Measurements from ENCODE around the gene NMT1. TPM values are rescaled to one million over a fixed set of nuclear protein-coding genes. Genes with fewer than 3 reads are reported as not detected.

The NMT1 gene
- total RNA-seq, 1 experiment from 2014 or later: 173 TPM

GRCh38 chr17:45021607-45022287, 39.4 kb upstream of the NMT1 start:
- Histone ChIP-seq H3K4me1 (peaks cover 18% of the 10 kb centered on the region), H3K4me3 (ENCODE audit: low read depth, low read length) (peak overlapping the region; percentile 57), H3K9me3 (no peaks in the 10 kb centered on the region), H3K27me3 (replicated peaks; ENCODE audit: control insufficient read depth, insufficient read depth, low read length) (no peaks in the 10 kb centered on the region), H3K36me3 (ENCODE audit: control insufficient read depth, insufficient read depth, low read length) (no peaks in the 10 kb centered on the region)
- intact Hi-C loops (cut with micrococcal nuclease; ENCODE audit: unreplicated experiment): loop anchor here (1.0 kb wide), 1 partner anchor 101 kb away; no protein-coding TSS in a partner anchor
- DNase-seq: peak; percentile 72 to 89
- TF ChIP-seq CTCF (IDR thresholded peaks at IDR 0.05; ENCODE audit: insufficient read depth in 1 of 2, low read depth in 1 of 2, low read length in 1 of 2, severe bottlenecking in 1 of 2, unreplicated experiment in 1 of 2): peak; percentile 62 to 92
- H3K4me3 Mint-ChIP-seq (ENCODE audit: unreplicated experiment): peak overlapping the region; percentile 70
- CTCF ChIA-PET: interaction anchor here (0.5 to 6.1 kb wide), 17 partner anchors 10 to 804 kb away, joined by 3 to 78 read pairs (median 3); partner anchors contain the start of genes ACBD4 and C1QL1
- H3K27ac Mint-ChIP-seq (ENCODE audit: unreplicated experiment): no peak overlapping the region
- POLR2A ChIA-PET: interaction anchor here (0.6 kb wide), 1 partner anchor 815 kb away, joined by 3 read pairs; no protein-coding TSS in a partner anchor
- H3K27me3 Mint-ChIP-seq (ENCODE audit: insufficient read depth, unreplicated experiment): peaks cover 6% of the 10 kb centered on the region
- H3K36me3 Mint-ChIP-seq (ENCODE audit: insufficient read depth, unreplicated experiment): peaks cover 14% of the 10 kb centered on the region
- peaks cover 17% of the 10 kb centered on the region for H3K4me1 Mint-ChIP-seq (ENCODE audit: low read depth, unreplicated experiment)
- no peaks in the 10 kb centered on the region for H3K9me3 Mint-ChIP-seq (ENCODE audit: unreplicated experiment)
- BruUV-seq (replicated peaks): no TSS peak

GRCh38 chr17:45022288-45022648, 38.8 kb upstream of the NMT1 start:
- H3K4me1 Mint-ChIP-seq (ENCODE audit: low read depth, unreplicated experiment): peaks cover 17% of the 10 kb centered on the region
- no peak for DNase-seq
- no peaks in the 10 kb centered on the region for H3K9me3 Mint-ChIP-seq (ENCODE audit: unreplicated experiment)
- Histone ChIP-seq H3K4me3 (ENCODE audit: low read depth, low read length) (0 out of 2 replicates have a peak overlapping the region, but pooled peaks have one; percentile 11), H3K36me3 (ENCODE audit: control insufficient read depth, insufficient read depth, low read length) (no peaks in the 10 kb centered on the region), H3K4me1 (peaks cover 18% of the 10 kb centered on the region), H3K9me3 (no peaks in the 10 kb centered on the region), H3K27me3 (replicated peaks; ENCODE audit: control insufficient read depth, insufficient read depth, low read length) (no peaks in the 10 kb centered on the region)
- ChIA-PET CTCF (interaction anchor here (0.5 to 6.1 kb wide), 13 partner anchors 10 to 804 kb away, joined by 3 to 78 read pairs (median 3); partner anchors contain the start of genes ACBD4 and C1QL1), POLR2A (no interaction called here)
- TF ChIP-seq CTCF (IDR thresholded peaks at IDR 0.05; ENCODE audit: insufficient read depth in 1 of 2, low read depth in 1 of 2, low read length in 1 of 2, severe bottlenecking in 1 of 2, unreplicated experiment in 1 of 2): no peak
- no peak overlapping the region for H3K27ac Mint-ChIP-seq (ENCODE audit: unreplicated experiment)
- no TSS peak for BruUV-seq (replicated peaks)
- H3K36me3 Mint-ChIP-seq (ENCODE audit: insufficient read depth, unreplicated experiment): peaks cover 14% of the 10 kb centered on the region
- intact Hi-C loops (cut with micrococcal nuclease; ENCODE audit: unreplicated experiment): loop anchor here (1.0 kb wide), 1 partner anchor 102 kb away; no protein-coding TSS in a partner anchor
- no peak overlapping the region for H3K4me3 Mint-ChIP-seq (ENCODE audit: unreplicated experiment)
- peaks cover 6% of the 10 kb centered on the region for H3K27me3 Mint-ChIP-seq (ENCODE audit: insufficient read depth, unreplicated experiment)

GRCh38 chr17:45022655-45023339, 38.3 kb upstream of the NMT1 start:
- Histone ChIP-seq H3K4me1 (peaks cover 18% of the 10 kb centered on the region), H3K27me3 (replicated peaks; ENCODE audit: control insufficient read depth, insufficient read depth, low read length) (no peaks in the 10 kb centered on the region), H3K9me3 (no peaks in the 10 kb centered on the region), H3K36me3 (ENCODE audit: control insufficient read depth, insufficient read depth, low read length) (no peaks in the 10 kb centered on the region), H3K4me3 (ENCODE audit: low read depth, low read length) (no peak overlapping the region)
- Mint-ChIP-seq H3K4me1 (ENCODE audit: low read depth, unreplicated experiment) (peaks cover 17% of the 10 kb centered on the region), H3K27me3 (ENCODE audit: insufficient read depth, unreplicated experiment) (peaks cover 6% of the 10 kb centered on the region), H3K27ac (ENCODE audit: unreplicated experiment) (no peak overlapping the region), H3K4me3 (ENCODE audit: unreplicated experiment) (no peak overlapping the region), H3K36me3 (ENCODE audit: insufficient read depth, unreplicated experiment) (peaks cover 14% of the 10 kb centered on the region), H3K9me3 (ENCODE audit: unreplicated experiment) (no peaks in the 10 kb centered on the region)
- POLR2A ChIA-PET: no interaction called here
- DNase-seq: no peak
- intact Hi-C loops (cut with micrococcal nuclease; ENCODE audit: unreplicated experiment): loop anchor here (1.0 kb wide), 1 partner anchor 102 kb away; no protein-coding TSS in a partner anchor
- CTCF ChIA-PET: interaction anchor here (0.6 to 6.1 kb wide), 9 partner anchors 9 to 113 kb away, joined by 3 to 78 read pairs (median 6); partner anchors contain the start of genes ACBD4 and C1QL1
- no TSS peak for BruUV-seq (replicated peaks)
- TF ChIP-seq CTCF (IDR thresholded peaks at IDR 0.05; ENCODE audit: insufficient read depth in 1 of 2, low read depth in 1 of 2, low read length in 1 of 2, severe bottlenecking in 1 of 2, unreplicated experiment in 1 of 2): no peak

Data from Caco-2 (cell line).